Measurements from ENCODE around the gene DAZL.

GRCh38 chr3:16587681-16588060 lies 17.6 kb downstream of the DAZL start:
- TF ChIP-seq CTCF (IDR thresholded peaks at IDR 0.05), result no peak
- no peak for TF ChIP-seq POLR2A (IDR thresholded peaks at IDR 0.05)

All from body of pancreas (tissue), 4 donors.